HEK293 (cell line): ENCODE results near the gene PNPLA5.
"Not testable (repeated sequence)": the region's sequence is repeated elsewhere in the genome, so short reads cannot be mapped to it uniquely, and the experiment has no call there.

Experiments used
- CTCF ChIA-PET: fragments of 350-600 bp; formaldehyde crosslinking; extraction: SDS; loops from one replicate; lab custom pipeline; 2021; ENCODE audit warnings: antibody characterized with exemption; lab: Yijun Ruan, JAX
- POLR2A ChIA-PET: fragments of 300-600 bp; formaldehyde crosslinking; extraction: SDS; loops from one replicate; lab custom pipeline; 2020; ENCODE audit warnings: antibody characterized with exemption, inconsistent platforms; lab: Yijun Ruan, JAX
- H3K27ac ChIP-seq: fragments of 200-500 bp; sonication (Bioruptor generic); 2 replicates; pipeline ENCODE4 v1.5.1; 2014; ENCODE audit warnings: low read depth, low read length, control low read depth, inconsistent platforms; ENCODE audit errors: extremely low read depth
- H3K36me3 ChIP-seq, 2 experiments: fragments of 200-500 bp in 1 of 2; sonication (Bioruptor generic) in 1 of 2; 1 replicate in 1 of 2; 2 replicates in 1 of 2; pipeline ENCODE4 v1.5.1; 2014 to 2017; ENCODE audit warnings: inconsistent platforms in 2 of 2, low read length in 2 of 2; ENCODE audit not compliant: control insufficient read depth in 2 of 2, insufficient read depth in 1 of 2
- H3K4me1 ChIP-seq: fragments of 200-500 bp; sonication (Bioruptor generic); 2 replicates; pipeline ENCODE4 v1.5.1; 2014; ENCODE audit warnings: mild to moderate bottlenecking, low read length, inconsistent platforms; ENCODE audit not compliant: control insufficient read depth, insufficient read depth
- H3K4me3 ChIP-seq: 2 replicates; pipeline ENCODE4 v1.5.1; 2011; ENCODE audit warnings: low read depth, mild to moderate bottlenecking, control low read depth, low read length, moderate library complexity
- H3K9me3 ChIP-seq: fragments of 200-500 bp; sonication (Bioruptor generic); 2 replicates; pipeline ENCODE4 v1.5.1; 2014; ENCODE audit warnings: low read depth, low read length, inconsistent platforms; ENCODE audit not compliant: control insufficient read depth, insufficient read depth
- IKZF3 ChIP-seq: fragments of 450-650 bp; IDR thresholded peaks from 2 replicates; pipeline ENCODE4 v1.5.0; 2018; ENCODE audit warnings: missing biosample characterization, mild to moderate bottlenecking, missing genetic modification characterization, moderate library complexity
- KLF1 ChIP-seq: fragments of 450-650 bp; formaldehyde crosslinking; IDR thresholded peaks from 2 replicates; pipeline ENCODE4 v1.5.1; 2016; ENCODE audit warnings: missing biosample characterization, missing genetic modification characterization
- OSR2 ChIP-seq: fragments of 450-650 bp; formaldehyde crosslinking; IDR thresholded peaks from 2 replicates; pipeline ENCODE4 v1.5.1; 2016; ENCODE audit warnings: missing biosample characterization, missing genetic modification characterization
- PRDM1 ChIP-seq: fragments of 450-650 bp; formaldehyde crosslinking; IDR thresholded peaks from 2 replicates; pipeline ENCODE4; 2016; ENCODE audit warnings: missing biosample characterization, missing genetic modification characterization
- ZBTB7A ChIP-seq: fragments of 450-650 bp; formaldehyde crosslinking; IDR thresholded peaks from 2 replicates; pipeline ENCODE4 v1.5.1; 2016; ENCODE audit warnings: low read depth, missing biosample characterization, missing genetic modification characterization
- ZBTB8A ChIP-seq: fragments of 450-650 bp; formaldehyde crosslinking; IDR thresholded peaks from 2 replicates; pipeline ENCODE4 v1.5.1; 2016; ENCODE audit warnings: missing biosample characterization, missing genetic modification characterization
- ZNF2 ChIP-seq: fragments of 450-650 bp; formaldehyde crosslinking; IDR thresholded peaks from 2 replicates; pipeline ENCODE4 v1.5.1; 2016; ENCODE audit warnings: missing biosample characterization, missing genetic modification characterization
- ZNF354C ChIP-seq: fragments of 450-650 bp; formaldehyde crosslinking; IDR thresholded peaks from 2 replicates; pipeline ENCODE4 v1.5.1; 2016; ENCODE audit warnings: missing biosample characterization, missing genetic modification characterization, low read depth, borderline replicate concordance
- ZNF416 ChIP-seq: fragments of 450-650 bp; formaldehyde crosslinking; IDR thresholded peaks from 2 replicates; pipeline ENCODE4 v1.5.1; 2016; ENCODE audit warnings: missing biosample characterization, missing genetic modification characterization
- ZNF423 ChIP-seq: fragments of 450-650 bp; formaldehyde crosslinking; IDR thresholded peaks from 2 replicates; pipeline ENCODE4 v1.5.1; 2016; ENCODE audit warnings: missing biosample characterization, missing genetic modification characterization
- ZNF548 ChIP-seq: fragments of 450-650 bp; formaldehyde crosslinking; IDR thresholded peaks from 2 replicates; pipeline ENCODE4 v1.5.1; 2016; ENCODE audit warnings: missing biosample characterization, missing genetic modification characterization
- ZNF707 ChIP-seq: fragments of 450-650 bp; formaldehyde crosslinking; IDR thresholded peaks from 2 replicates; pipeline ENCODE4 v1.5.1; 2016; ENCODE audit warnings: missing biosample characterization, missing genetic modification characterization
- ZNF791 ChIP-seq: fragments of 450-650 bp; formaldehyde crosslinking; IDR thresholded peaks from 2 replicates; pipeline ENCODE4 v1.5.1; 2016; ENCODE audit warnings: missing biosample characterization, missing genetic modification characterization
- TF ChIP-seq, protein P1 (sequence below): fragments of 450-650 bp; formaldehyde crosslinking; IDR thresholded peaks from 2 replicates; pipeline ENCODE4 v1.5.1; 2016; ENCODE audit warnings: missing biosample characterization, missing genetic modification characterization, borderline replicate concordance
- TF ChIP-seq, protein P2 (sequence below): fragments of 450-650 bp; formaldehyde crosslinking; IDR thresholded peaks from 2 replicates; pipeline ENCODE4 v1.5.1; 2016; ENCODE audit warnings: missing biosample characterization, missing genetic modification characterization
- TF ChIP-seq, protein P3 (sequence below): fragments of 450-650 bp; formaldehyde crosslinking; IDR thresholded peaks from 2 replicates; pipeline ENCODE4 v1.5.1; 2016; ENCODE audit warnings: missing biosample characterization, missing genetic modification characterization
- TF ChIP-seq, protein P4 (sequence below): fragments of 450-650 bp; formaldehyde crosslinking; IDR thresholded peaks from 2 replicates; pipeline ENCODE4 v1.5.1; 2016; ENCODE audit warnings: missing biosample characterization, missing genetic modification characterization

The PNPLA5 gene

DNA sequence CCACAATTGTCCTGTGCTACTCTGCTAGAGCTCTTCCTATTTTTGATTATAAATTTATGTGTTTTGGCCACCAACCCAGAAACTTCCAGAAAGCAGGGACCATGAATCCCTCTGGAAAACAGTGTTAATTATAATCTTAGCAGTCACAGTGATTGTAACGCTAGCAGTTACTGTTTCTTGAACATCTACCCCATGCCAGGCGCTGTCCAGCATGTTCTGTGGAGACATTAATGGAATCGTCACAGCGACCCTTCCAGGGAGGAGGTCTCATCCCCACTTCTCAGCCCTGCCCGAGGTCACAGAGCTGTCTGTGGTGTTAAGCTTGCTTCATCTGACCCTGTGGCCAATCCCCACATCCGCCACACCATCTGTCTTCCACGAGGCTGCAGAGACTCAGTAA lies 13.9 kb upstream of the PNPLA5 start:
- Histone ChIP-seq H3K36me3 (no peaks in the 10 kb centered on the region), H3K27ac (no peak overlapping the region), H3K9me3 (no peaks in the 10 kb centered on the region), H3K4me3 (no peak overlapping the region), H3K4me1 (no peaks in the 10 kb centered on the region)
- TF ChIP-seq, protein P1, sequence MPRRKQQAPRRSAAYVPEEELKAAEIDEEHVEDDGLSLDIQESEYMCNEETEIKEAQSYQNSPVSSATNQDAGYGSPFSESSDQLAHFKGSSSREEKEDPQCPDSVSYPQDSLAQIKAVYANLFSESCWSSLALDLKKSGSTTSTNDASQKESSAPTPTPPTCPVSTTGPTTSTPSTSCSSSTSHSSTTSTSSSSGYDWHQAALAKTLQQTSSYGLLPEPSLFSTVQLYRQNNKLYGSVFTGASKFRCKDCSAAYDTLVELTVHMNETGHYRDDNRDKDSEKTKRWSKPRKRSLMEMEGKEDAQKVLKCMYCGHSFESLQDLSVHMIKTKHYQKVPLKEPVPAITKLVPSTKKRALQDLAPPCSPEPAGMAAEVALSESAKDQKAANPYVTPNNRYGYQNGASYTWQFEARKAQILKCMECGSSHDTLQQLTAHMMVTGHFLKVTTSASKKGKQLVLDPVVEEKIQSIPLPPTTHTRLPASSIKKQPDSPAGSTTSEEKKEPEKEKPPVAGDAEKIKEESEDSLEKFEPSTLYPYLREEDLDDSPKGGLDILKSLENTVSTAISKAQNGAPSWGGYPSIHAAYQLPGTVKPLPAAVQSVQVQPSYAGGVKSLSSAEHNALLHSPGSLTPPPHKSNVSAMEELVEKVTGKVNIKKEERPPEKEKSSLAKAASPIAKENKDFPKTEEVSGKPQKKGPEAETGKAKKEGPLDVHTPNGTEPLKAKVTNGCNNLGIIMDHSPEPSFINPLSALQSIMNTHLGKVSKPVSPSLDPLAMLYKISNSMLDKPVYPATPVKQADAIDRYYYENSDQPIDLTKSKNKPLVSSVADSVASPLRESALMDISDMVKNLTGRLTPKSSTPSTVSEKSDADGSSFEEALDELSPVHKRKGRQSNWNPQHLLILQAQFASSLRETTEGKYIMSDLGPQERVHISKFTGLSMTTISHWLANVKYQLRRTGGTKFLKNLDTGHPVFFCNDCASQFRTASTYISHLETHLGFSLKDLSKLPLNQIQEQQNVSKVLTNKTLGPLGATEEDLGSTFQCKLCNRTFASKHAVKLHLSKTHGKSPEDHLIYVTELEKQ, result no peak
- TF ChIP-seq, protein P2, sequence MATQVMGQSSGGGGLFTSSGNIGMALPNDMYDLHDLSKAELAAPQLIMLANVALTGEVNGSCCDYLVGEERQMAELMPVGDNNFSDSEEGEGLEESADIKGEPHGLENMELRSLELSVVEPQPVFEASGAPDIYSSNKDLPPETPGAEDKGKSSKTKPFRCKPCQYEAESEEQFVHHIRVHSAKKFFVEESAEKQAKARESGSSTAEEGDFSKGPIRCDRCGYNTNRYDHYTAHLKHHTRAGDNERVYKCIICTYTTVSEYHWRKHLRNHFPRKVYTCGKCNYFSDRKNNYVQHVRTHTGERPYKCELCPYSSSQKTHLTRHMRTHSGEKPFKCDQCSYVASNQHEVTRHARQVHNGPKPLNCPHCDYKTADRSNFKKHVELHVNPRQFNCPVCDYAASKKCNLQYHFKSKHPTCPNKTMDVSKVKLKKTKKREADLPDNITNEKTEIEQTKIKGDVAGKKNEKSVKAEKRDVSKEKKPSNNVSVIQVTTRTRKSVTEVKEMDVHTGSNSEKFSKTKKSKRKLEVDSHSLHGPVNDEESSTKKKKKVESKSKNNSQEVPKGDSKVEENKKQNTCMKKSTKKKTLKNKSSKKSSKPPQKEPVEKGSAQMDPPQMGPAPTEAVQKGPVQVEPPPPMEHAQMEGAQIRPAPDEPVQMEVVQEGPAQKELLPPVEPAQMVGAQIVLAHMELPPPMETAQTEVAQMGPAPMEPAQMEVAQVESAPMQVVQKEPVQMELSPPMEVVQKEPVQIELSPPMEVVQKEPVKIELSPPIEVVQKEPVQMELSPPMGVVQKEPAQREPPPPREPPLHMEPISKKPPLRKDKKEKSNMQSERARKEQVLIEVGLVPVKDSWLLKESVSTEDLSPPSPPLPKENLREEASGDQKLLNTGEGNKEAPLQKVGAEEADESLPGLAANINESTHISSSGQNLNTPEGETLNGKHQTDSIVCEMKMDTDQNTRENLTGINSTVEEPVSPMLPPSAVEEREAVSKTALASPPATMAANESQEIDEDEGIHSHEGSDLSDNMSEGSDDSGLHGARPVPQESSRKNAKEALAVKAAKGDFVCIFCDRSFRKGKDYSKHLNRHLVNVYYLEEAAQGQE (tag by site-specific recombination), result peak; percentile 81
- POLR2A ChIA-PET, result no interaction called here
- CTCF ChIA-PET, result interaction anchor here (0.7 to 1.5 kb wide), 7 partner anchors 10 to 41 kb away, joined by 3 to 8 read pairs (median 4); no protein-coding TSS in a partner anchor

DNA sequence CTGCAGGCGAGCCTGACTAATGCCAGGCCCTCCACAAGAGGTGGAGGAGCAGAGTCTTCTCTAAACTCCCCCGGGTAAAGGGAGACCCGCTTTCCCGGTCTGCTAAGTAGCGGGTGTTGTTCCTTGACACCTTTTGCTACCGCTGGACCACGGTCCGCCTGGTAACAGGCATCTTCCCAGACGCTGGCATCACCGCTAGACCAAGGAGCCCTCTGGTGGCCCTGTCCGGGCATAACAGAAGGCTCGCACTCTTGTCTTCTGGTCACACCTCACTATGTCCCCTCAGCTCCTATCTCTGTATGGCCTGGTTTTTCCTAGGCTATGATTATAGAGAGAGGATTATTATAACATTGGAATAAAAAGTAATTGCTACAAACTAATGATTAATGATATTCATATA lies 12.6 kb upstream of the PNPLA5 start:
- H3K4me3 ChIP-seq, H3K27ac ChIP-seq, H3K9me3 ChIP-seq, POLR2A ChIA-PET, H3K36me3 ChIP-seq, H3K4me1 ChIP-seq: not testable (repeated sequence)
- CTCF ChIA-PET, result interaction anchor here (0.8 to 8.6 kb wide), 3 partner anchors 10 to 42 kb away, joined by 3 to 87 read pairs (median 7); no protein-coding TSS in a partner anchor

DNA sequence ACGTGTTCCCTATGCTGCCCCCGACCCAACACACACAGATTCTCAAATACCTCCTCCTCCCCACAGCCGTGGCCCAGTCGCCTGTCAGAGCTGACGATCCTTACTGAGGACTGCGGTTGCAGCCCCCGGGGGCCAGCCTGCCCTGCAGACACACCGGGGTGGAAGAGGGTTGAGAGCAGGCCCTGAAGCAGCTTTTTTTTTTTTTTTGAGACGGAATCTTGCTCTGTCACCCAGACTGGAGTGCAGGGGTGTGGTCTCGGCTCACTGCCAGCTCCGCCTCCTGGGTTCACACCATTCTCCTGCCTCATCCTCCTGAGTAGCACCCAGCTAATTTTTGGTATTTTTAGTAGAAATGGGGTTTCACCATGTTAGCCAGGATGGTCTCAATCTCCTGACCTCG lies 11.2 kb upstream of the PNPLA5 start:
- POLR2A ChIA-PET, H3K36me3 ChIP-seq, H3K27ac ChIP-seq, H3K9me3 ChIP-seq, H3K4me3 ChIP-seq, H3K4me1 ChIP-seq: not testable (repeated sequence)
- CTCF ChIA-PET, result interaction anchor here (0.5 to 8.6 kb wide), 7 partner anchors 19 to 833 kb away, joined by 3 to 87 read pairs (median 3); no protein-coding TSS in a partner anchor
- peak; percentile 35 for TF ChIP-seq KLF1 (tag by site-specific recombination)
- TF ChIP-seq, protein P3, sequence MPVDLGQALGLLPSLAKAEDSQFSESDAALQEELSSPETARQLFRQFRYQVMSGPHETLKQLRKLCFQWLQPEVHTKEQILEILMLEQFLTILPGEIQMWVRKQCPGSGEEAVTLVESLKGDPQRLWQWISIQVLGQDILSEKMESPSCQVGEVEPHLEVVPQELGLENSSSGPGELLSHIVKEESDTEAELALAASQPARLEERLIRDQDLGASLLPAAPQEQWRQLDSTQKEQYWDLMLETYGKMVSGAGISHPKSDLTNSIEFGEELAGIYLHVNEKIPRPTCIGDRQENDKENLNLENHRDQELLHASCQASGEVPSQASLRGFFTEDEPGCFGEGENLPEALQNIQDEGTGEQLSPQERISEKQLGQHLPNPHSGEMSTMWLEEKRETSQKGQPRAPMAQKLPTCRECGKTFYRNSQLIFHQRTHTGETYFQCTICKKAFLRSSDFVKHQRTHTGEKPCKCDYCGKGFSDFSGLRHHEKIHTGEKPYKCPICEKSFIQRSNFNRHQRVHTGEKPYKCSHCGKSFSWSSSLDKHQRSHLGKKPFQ (tag by site-specific recombination), result 0 out of 2 replicates have a peak, but pooled peaks have one; percentile 20

DNA sequence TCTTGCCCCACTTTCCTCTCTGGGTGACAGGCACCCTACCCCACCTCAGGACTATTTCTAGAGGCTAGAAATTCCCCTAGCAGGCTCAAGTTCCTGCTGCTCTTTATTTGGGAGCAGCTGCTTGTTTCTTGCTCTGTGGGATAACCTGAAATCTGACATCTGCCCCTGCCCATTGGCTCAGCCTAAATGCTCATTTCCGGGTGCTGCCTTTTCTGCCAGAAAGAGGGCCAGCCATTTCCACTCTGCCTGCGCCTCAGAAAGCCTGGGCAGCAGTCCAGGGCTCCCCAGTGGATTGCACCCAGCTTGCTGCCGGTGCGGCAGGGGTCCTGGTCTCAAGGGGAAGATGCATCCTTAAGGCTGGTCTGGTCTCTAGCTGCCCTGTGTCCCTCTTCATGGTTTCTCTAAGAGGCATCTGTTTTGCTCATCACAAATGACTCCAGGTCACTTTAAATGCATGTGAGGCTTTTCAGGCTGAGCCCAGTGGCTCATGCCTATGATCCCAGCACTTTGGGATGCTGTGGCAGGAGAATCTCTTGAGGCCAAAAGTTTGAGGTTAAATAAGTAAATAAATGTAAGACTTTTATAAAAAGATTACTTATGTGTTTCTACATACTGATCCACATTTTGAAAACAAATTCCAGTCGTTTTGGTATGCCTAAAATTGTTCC lies 10.3 kb upstream of the PNPLA5 start:
- Histone ChIP-seq H3K36me3 (no peaks in the 10 kb centered on the region), H3K4me3 (no peak overlapping the region), H3K9me3 (no peaks in the 10 kb centered on the region), H3K27ac (no peak overlapping the region), H3K4me1 (no peaks in the 10 kb centered on the region)
- CTCF ChIA-PET, result interaction anchor here (1.2 to 8.6 kb wide), 3 partner anchors 18 to 556 kb away, joined by 3 to 87 read pairs (median 7); no protein-coding TSS in a partner anchor
- POLR2A ChIA-PET, result no interaction called here
- TF ChIP-seq PRDM1 (no peak), ZNF791 (tag by site-specific recombination) (no peak), ZNF416 (tag by site-specific recombination) (no peak), ZNF423 (tag by site-specific recombination) (no peak), ZNF354C (tag by site-specific recombination) (no peak), ZBTB8A (tag by site-specific recombination) (no peak), IKZF3 (tag by site-specific recombination) (no peak), OSR2 (tag by site-specific recombination) (no peak), ZNF548 (no peak), ZBTB7A (tag by site-specific recombination) (no peak), ZNF707 (tag by site-specific recombination) (no peak), ZNF2 (tag by site-specific recombination) (no peak)
- TF ChIP-seq, protein P4, sequence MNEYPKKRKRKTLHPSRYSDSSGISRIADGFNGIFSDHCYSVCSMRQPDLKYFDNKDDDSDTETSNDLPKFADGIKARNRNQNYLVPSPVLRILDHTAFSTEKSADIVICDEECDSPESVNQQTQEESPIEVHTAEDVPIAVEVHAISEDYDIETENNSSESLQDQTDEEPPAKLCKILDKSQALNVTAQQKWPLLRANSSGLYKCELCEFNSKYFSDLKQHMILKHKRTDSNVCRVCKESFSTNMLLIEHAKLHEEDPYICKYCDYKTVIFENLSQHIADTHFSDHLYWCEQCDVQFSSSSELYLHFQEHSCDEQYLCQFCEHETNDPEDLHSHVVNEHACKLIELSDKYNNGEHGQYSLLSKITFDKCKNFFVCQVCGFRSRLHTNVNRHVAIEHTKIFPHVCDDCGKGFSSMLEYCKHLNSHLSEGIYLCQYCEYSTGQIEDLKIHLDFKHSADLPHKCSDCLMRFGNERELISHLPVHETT, result no peak
